ENCODE results near the gene CCDC92.
"Not testable (repeated sequence)": the region's sequence is repeated elsewhere in the genome, so short reads cannot be mapped to it uniquely, and the experiment has no call there.

- not testable (repeated sequence) for TF ChIP-seq CTCF (IDR thresholded peaks at IDR 0.05); BHLHE40 (IDR thresholded peaks at IDR 0.05; ENCODE audit: low read depth, low read length); HDAC2 (IDR thresholded peaks at IDR 0.05); EP300 (IDR thresholded peaks at IDR 0.05); CHD2 (IDR thresholded peaks at IDR 0.05; ENCODE audit: low read length, partially characterized antibody); JUNB (IDR thresholded peaks at IDR 0.05)
- TF ChIP-seq, protein P1, sequence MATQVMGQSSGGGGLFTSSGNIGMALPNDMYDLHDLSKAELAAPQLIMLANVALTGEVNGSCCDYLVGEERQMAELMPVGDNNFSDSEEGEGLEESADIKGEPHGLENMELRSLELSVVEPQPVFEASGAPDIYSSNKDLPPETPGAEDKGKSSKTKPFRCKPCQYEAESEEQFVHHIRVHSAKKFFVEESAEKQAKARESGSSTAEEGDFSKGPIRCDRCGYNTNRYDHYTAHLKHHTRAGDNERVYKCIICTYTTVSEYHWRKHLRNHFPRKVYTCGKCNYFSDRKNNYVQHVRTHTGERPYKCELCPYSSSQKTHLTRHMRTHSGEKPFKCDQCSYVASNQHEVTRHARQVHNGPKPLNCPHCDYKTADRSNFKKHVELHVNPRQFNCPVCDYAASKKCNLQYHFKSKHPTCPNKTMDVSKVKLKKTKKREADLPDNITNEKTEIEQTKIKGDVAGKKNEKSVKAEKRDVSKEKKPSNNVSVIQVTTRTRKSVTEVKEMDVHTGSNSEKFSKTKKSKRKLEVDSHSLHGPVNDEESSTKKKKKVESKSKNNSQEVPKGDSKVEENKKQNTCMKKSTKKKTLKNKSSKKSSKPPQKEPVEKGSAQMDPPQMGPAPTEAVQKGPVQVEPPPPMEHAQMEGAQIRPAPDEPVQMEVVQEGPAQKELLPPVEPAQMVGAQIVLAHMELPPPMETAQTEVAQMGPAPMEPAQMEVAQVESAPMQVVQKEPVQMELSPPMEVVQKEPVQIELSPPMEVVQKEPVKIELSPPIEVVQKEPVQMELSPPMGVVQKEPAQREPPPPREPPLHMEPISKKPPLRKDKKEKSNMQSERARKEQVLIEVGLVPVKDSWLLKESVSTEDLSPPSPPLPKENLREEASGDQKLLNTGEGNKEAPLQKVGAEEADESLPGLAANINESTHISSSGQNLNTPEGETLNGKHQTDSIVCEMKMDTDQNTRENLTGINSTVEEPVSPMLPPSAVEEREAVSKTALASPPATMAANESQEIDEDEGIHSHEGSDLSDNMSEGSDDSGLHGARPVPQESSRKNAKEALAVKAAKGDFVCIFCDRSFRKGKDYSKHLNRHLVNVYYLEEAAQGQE (IDR thresholded peaks at IDR 0.05), result not testable (repeated sequence)
- TF ChIP-seq, protein P2, sequence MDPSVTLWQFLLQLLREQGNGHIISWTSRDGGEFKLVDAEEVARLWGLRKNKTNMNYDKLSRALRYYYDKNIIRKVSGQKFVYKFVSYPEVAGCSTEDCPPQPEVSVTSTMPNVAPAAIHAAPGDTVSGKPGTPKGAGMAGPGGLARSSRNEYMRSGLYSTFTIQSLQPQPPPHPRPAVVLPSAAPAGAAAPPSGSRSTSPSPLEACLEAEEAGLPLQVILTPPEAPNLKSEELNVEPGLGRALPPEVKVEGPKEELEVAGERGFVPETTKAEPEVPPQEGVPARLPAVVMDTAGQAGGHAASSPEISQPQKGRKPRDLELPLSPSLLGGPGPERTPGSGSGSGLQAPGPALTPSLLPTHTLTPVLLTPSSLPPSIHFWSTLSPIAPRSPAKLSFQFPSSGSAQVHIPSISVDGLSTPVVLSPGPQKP (IDR thresholded peaks at IDR 0.05; ENCODE audit: low read depth, low read length), result not testable (repeated sequence)
Measured at GRCh38 chr12:123947531-123947930, 25.1 kb downstream of the CCDC92 start.

All from A549 (cell line).